Tibial artery (tissue), 4 donors: ENCODE data around the gene NSUN2.

Experiments
- DNase-seq, 2 donors: peaks; one replicate each; pipeline ENCODE4 v3.0.0-alpha.2; 2019
- H3K27ac ChIP-seq, 2 donors: fragments of 200-600 bp; sonication (generic) in 1 of 2; 1 replicate in 1 of 2; 2 replicates in 1 of 2; pipeline ENCODE4 v1.5.1; 2018 to 2019; ENCODE audit warnings: mild to moderate bottlenecking in 1 of 2
- H3K27me3 ChIP-seq, 2 donors: fragments of 200-600 bp; sonication (generic) in 1 of 2; one replicate each; pipeline versions ENCODE4 v1.5.1 to v1.6.0; 2016 to 2019
- H3K36me3 ChIP-seq, 3 donors: fragments of 200-600 bp; sonication (generic) in 2 of 3; one replicate each; pipeline ENCODE4 v1.5.1; 2016 to 2019; ENCODE audit warnings: mild to moderate bottlenecking in 2 of 3
- H3K4me1 ChIP-seq, 4 donors: fragments of 200-600 bp; sonication (generic) in 2 of 4; 1 replicate in 3 of 4; 2 replicates in 1 of 4; pipeline ENCODE4 v1.5.1; 2016 to 2019
- H3K4me3 ChIP-seq, 2 donors: fragments of 200-600 bp; sonication (generic) in 1 of 2; 1 replicate in 1 of 2; 2 replicates in 1 of 2; pipeline ENCODE4 v1.5.1; 2018 to 2019; ENCODE audit warnings: mild to moderate bottlenecking in 2 of 2
- H3K9me3 ChIP-seq, 3 donors: fragments of 200-600 bp; sonication (generic) in 1 of 3; one replicate each; pipeline ENCODE4 v1.5.1; 2016 to 2019
- intact Hi-C: fragments of 100-400 bp; cut with DNase I; formaldehyde crosslinking; loops from one replicate; pipeline ENCODE4 v1.15.0; 2023; ENCODE audit warnings: low total_unique reads
- TF ChIP-seq, protein P1 (sequence below), 2 experiments: fragments of 200-600 bp in 1 of 2; fragments of 450-650 bp in 1 of 2; IDR thresholded peaks; one replicate each; pipeline ENCODE4 v1.5.1; 2017 to 2019; ENCODE audit warnings: antibody characterized with exemption in 2 of 2, mild to moderate bottlenecking in 1 of 2, moderate library complexity in 1 of 2

NSUN2 gene

GRCh38 chr5:6626508-6626907 is 6.3 kb downstream of the NSUN2 start:
- no peak for DNase-seq
- Histone ChIP-seq H3K4me3 (no peak overlapping the region), H3K27ac (no peak overlapping the region), H3K27me3 (no peaks in the 10 kb centered on the region), H3K4me1 (peaks cover 0 to 8% (median 6%) of the 10 kb centered on the region in 4 donors), H3K9me3 (no peaks in the 10 kb centered on the region), H3K36me3 (peaks cover 50 to 80% (median 54%) of the 10 kb centered on the region in 3 donors)
- intact Hi-C loops: no loop called here
- TF ChIP-seq, protein P1, sequence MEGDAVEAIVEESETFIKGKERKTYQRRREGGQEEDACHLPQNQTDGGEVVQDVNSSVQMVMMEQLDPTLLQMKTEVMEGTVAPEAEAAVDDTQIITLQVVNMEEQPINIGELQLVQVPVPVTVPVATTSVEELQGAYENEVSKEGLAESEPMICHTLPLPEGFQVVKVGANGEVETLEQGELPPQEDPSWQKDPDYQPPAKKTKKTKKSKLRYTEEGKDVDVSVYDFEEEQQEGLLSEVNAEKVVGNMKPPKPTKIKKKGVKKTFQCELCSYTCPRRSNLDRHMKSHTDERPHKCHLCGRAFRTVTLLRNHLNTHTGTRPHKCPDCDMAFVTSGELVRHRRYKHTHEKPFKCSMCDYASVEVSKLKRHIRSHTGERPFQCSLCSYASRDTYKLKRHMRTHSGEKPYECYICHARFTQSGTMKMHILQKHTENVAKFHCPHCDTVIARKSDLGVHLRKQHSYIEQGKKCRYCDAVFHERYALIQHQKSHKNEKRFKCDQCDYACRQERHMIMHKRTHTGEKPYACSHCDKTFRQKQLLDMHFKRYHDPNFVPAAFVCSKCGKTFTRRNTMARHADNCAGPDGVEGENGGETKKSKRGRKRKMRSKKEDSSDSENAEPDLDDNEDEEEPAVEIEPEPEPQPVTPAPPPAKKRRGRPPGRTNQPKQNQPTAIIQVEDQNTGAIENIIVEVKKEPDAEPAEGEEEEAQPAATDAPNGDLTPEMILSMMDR (IDR thresholded peaks at IDR 0.05): no peak

DNA sequence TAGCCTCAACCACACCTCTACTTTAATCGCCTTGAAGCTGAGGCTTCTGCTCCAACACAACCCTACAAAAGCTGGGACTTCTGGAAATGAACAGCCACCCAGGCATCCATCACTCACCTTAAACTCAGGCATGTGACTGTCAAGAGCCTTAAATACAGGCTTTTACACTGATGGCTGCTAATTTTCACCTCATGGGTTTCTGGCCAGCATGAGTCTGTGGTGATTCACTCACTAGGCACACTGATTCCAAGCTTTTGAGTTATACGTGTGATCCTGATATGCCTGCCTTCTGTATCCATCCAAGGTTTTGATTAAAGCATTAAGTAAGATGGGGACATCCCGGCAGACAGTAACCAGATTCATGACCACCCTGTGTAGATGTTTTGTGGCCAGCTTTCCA is 8.9 kb downstream of the NSUN2 start:
- no peak overlapping the region for H3K27ac ChIP-seq
- H3K27me3 ChIP-seq: no peaks in the 10 kb centered on the region
- intact Hi-C loops: no loop called here
- H3K4me3 ChIP-seq: no peak overlapping the region
- H3K4me1 ChIP-seq: no peaks in the 10 kb centered on the region
- H3K36me3 ChIP-seq: peaks cover 47 to 81% (median 66%) of the 10 kb centered on the region in 3 donors
- H3K9me3 ChIP-seq: no peaks in the 10 kb centered on the region
- DNase-seq: no peak
- TF ChIP-seq, protein P1 (IDR thresholded peaks at IDR 0.05): no peak

DNA sequence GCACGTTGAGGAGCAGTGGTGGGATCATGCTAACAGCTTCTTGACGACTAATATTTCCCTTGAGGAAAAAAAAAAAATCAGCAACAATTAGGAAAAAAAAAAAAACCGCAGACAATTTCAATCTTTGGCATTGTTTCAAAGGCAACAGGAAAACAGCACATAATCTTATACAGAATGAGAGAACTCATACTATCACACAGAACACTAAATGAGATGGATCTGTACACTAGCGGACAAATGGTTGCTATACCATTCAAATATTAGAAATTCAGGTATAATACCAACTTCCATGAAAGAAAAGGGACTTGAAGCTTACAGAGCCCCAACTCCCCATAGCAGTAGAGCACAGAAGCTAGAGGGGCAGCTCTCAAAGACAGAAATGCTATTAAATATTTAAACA is 9.6 kb downstream of the NSUN2 start:
- H3K4me1 ChIP-seq: no peaks in the 10 kb centered on the region
- no peak for DNase-seq
- H3K27me3 ChIP-seq: no peaks in the 10 kb centered on the region
- TF ChIP-seq, protein P1 (IDR thresholded peaks at IDR 0.05): no peak
- peaks cover 50 to 81% (median 64%) of the 10 kb centered on the region in 3 donors for H3K36me3 ChIP-seq
- no peak overlapping the region for H3K27ac ChIP-seq
- no peak overlapping the region for H3K4me3 ChIP-seq
- H3K9me3 ChIP-seq: no peaks in the 10 kb centered on the region
- intact Hi-C loops: no loop called here

GRCh38 chr5:6616632-6617031 is 16.2 kb downstream of the NSUN2 start:
- TF ChIP-seq, protein P1 (IDR thresholded peaks at IDR 0.05): no peak
- H3K9me3 ChIP-seq: no peaks in the 10 kb centered on the region

GRCh38 chr5:6615034-6615815 is 17.6 kb downstream of the NSUN2 start:
- no peaks in the 10 kb centered on the region for H3K9me3 ChIP-seq
- TF ChIP-seq, protein P1 (IDR thresholded peaks at IDR 0.05): no peak
- H3K4me1 ChIP-seq: no peaks in the 10 kb centered on the region
- H3K4me3 ChIP-seq: no peak overlapping the region
- peaks cover 85 to 97% (median 95%) of the 10 kb centered on the region in 3 donors for H3K36me3 ChIP-seq
- intact Hi-C loops: no loop called here
- no peak overlapping the region for H3K27ac ChIP-seq
- no peak for DNase-seq
- no peaks in the 10 kb centered on the region for H3K27me3 ChIP-seq

More at GRCh38 chr5:6616632-6617031, 16.2 kb downstream of the NSUN2 start:
- intact Hi-C loops: no loop called here
- no peak overlapping the region for H3K4me3 ChIP-seq
- peaks cover 77 to 99% (median 95%) of the 10 kb centered on the region in 3 donors for H3K36me3 ChIP-seq
- no peaks in the 10 kb centered on the region for H3K4me1 ChIP-seq
- no peaks in the 10 kb centered on the region for H3K27me3 ChIP-seq
- H3K27ac ChIP-seq: no peak overlapping the region
- no peak for DNase-seq
